Sciatic nerve (tissue), 2 donors: ENCODE measurements around the gene RNLS. TPM values are rescaled to one million over a fixed set of nuclear protein-coding genes. Genes with fewer than 3 reads are reported as not detected.

Experiments
- ATAC-seq: fragments of 200-7000 bp; cut with Tn5 transposase; one replicate; pipeline ENCODE4 v1.9.1; 2020; ENCODE audit warnings: mild to moderate bottlenecking, moderate library complexity
- DNase-seq: peaks from one replicate; pipeline ENCODE4 v3.0.0-alpha.2; 2020; ENCODE audit warnings: low spot score
- intact Hi-C: fragments of 100-400 bp; cut with DNase I; formaldehyde crosslinking; loops from one replicate; pipeline ENCODE4 v1.14.2; 2022
- total RNA-seq: library from RNA; stranded (reverse); fragmentation: NEBNext Ultra II Directional; extraction: Animal tissue kit (Norgen Biotek cat#: 25700); gene quantifications from one replicate; pipeline ENCODE4 v1.2.1, GENCODE V29; 2021
- donor health status: DM: no; HTN: no; CAD: no.
- donor health status: DM: no; HTN: no; CAD: no.

The RNLS gene
- total RNA-seq, 1 donor from 2014 or later, result 5.5 TPM

DNA sequence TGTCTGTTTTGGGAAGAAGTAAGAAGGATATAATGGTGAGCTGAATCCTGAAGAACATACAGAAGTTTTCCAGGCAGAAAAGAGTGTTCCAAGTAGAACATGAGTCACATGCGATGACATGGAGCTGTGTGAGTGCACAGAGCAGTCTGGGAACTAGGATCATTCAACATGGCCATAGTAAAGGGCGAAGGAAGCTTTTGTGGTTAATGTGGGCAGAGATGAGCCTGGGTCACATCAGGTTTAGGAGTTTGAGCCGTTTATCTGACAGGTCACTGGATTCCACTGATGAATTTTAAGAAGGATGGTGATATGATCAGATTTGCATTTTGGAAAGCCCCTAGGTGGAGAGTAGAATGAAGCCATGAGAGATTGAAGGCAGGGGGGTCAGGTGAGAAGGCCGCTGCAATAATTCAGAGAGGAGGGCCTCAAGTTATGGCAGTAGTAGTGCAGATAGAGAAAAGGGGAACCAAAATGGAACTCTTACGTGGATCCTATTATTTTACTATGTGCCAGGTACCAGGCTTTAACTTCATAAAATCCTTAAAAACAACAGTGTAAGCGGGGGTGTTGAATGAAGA is 171.3 kb downstream of the RNLS start:
- DNase-seq, result no peak
- intact Hi-C loops, result no loop called here
- no peak for ATAC-seq

DNA sequence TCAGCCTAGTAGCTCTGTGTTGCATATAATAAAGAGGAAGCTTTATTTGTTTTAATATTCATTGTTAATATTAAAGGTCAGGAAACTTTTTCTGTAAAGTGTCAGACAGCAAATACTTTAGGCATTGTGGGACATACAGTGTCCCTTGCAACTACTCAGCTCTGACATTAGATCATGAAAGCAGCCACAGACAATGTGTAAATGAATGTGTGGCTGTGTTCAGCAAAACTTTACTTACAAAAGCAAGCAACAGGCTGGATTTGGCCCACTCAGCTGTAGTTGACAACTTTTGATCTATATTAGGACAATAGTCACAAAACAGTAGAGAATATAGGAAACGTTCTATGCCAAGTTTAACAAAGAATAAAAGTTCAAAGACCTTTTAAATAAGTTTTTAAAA is 173.3 kb downstream of the RNLS start:
- DNase-seq (no peak), ATAC-seq (no peak)
- intact Hi-C loops, result no loop called here

DNA sequence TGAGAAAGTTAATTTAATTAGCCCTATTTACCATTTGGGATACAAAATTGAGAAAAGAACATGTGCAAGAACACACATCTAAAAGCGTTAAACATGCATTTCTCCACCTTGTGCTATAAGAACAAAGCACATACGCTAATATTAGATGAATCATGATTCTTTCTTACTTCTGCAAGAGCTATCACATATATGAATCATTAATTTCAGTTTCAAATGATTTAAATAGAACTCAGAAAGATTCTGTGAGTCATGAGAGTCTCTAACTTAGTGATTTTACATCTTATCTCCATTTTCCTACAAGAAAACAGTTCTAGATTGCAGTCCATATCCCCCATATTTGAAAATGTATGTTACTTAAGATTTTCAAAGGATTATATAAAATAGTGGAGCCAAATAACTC is 173.9 kb downstream of the RNLS start:
- ATAC-seq, result no peak
- intact Hi-C loops, result no loop called here

DNA sequence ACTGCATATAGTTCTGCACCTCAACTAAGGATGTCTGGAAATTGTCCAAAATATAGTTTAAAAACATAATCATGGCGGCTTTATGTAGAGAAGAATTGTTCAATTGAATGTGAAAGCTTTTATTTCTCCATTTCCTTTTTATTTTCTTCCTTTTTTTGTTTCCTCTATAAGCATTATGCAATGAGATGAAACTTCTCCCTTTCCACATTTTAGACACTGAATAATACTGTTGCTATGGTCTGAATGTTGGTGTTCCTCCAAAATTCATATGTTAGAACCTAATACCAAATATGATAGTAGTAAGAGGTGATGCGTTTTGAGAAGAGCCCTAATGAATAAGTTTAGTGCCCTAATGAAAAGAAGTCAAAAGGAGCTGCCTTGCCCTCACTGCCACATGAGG is 175.0 kb downstream of the RNLS start:
- intact Hi-C loops, result no loop called here
- DNase-seq (no peak), ATAC-seq (no peak)

More for the DNA sequence above, 173.9 kb downstream of the RNLS start:
- DNase-seq, result no peak

DNA sequence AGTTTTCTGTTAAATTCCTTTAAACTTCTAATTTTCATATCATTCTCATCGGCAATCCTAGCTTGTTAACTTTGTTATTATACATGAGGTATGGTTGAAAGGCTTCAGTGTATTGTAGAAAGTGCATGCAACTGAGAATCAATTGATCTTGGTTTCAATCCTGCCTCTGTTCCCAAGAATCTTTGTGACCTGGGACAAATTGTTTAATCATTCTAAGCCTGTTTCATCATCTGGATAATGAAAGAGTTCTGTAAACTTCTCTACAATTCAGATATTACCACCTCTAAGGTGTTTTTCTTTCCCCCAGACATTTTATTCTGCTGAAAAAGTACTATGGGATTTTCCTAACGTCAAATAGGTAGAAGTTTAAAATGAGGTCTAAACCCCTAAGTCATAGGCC is 179.0 kb downstream of the RNLS start:
- intact Hi-C loops, result no loop called here
- ATAC-seq, result no peak

DNA sequence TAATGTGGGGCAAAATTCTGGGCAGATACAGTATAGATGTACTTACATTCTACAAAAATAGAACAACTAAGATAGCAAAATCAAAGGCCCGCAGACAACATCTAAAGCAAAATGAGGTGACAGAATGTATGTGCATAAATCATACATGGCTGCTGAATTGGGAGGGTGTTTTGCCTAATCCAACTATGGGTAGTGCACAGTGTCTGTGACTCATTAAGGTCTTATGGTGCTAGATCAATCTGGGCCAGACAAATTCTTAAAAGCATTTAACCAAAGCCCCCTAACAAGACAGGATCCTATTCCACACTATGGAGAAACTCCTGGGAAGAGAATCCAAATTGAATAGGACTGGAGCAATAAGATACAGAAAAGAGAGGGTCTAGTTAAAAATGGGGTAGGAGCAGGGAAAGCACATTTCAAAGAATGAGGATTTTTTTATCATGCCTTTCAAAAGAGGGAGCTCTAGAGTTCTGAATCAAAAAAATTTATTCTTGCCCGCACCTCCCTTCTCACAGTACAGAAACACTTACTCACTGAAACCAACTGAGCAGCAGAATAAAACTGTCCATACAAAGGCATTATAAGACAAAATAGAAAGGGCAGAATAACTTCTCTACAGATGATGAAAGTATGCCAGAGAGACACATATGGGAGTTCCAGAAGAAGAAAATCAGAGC is 181.3 kb downstream of the RNLS start:
- ATAC-seq, result no peak
- no peak for DNase-seq
- intact Hi-C loops, result no loop called here

More for the DNA sequence above, 179.0 kb downstream of the RNLS start:
- DNase-seq, result no peak

DNA sequence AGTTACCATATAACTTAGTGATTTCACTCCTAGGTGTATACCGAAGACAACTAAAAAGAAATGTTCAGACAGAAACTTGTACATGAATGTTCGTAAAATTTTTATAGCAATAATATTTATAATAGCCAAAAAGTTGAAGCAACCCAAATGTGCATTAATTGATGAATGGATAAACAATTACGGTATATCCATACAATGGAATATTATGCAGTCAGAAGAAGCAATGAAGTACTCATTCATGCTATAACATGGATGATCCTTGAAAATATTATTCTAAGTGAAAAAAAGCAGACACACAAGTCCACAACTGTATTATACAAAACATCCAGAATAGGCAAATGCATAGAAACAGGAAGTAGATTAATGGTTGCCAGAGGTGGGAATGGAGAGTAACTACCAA is 183.9 kb downstream of the RNLS start:
- no peak for ATAC-seq
- intact Hi-C loops, result no loop called here
- DNase-seq, result no peak

DNA sequence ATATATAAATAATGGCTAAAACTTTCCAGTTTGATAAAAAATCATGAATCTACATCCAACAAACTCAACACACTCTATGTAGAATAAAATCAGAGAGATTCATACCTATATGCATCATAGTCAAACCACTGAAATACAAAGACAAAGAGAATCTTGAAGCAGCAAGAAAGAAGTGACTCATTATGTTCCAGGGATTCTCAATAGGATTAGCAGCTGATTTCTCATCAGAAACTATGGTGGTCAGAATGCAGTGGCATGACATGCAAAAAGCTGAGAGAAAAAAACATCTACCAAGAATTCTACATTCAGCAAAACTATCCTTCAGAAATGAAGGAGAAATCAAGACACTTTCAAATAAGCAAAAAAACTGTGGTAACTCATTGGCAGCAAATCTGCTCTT is 187.4 kb downstream of the RNLS start:
- DNase-seq (no peak), ATAC-seq (no peak)
- intact Hi-C loops, result no loop called here

DNA sequence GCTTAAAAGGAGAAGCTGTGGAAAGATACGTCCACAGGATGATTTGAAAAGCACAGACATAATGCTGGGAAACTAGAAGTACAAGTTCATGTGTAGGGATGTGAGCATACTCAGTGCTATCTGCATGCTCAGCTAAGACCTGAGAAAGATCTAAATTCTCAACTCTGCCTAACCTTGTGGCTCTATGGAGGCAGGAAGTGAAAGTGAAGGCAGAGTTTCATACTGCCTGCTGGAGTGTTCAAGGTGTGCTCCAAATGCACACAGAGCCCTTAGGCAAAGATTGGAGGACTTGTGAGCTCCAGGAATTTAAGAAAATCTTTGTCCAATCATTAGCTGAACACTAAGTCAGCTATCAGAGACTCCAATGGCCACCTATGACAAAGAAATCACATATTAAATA is 190.9 kb downstream of the RNLS start:
- DNase-seq (no peak), ATAC-seq (no peak)
- intact Hi-C loops, result no loop called here

DNA sequence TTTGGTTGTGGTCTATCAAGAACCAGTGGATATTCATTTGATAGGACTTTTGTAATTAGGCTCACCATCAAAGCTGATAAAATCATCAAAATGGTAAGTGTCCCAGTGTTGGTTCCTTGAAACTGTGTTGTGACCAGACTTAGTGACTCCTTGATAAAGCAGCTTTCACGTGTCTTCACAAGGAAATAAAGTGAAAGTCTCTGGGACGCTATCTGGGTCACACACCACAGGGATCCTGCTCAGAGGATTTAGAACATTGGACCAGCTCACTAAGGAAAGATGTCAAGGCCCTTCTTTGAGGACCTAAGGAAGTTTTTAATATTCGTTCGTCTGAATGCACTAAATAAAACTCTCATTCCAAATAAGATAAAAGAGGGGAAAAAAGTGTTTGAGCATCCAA is 193.1 kb downstream of the RNLS start:
- intact Hi-C loops, result no loop called here
- no peak for ATAC-seq

DNA sequence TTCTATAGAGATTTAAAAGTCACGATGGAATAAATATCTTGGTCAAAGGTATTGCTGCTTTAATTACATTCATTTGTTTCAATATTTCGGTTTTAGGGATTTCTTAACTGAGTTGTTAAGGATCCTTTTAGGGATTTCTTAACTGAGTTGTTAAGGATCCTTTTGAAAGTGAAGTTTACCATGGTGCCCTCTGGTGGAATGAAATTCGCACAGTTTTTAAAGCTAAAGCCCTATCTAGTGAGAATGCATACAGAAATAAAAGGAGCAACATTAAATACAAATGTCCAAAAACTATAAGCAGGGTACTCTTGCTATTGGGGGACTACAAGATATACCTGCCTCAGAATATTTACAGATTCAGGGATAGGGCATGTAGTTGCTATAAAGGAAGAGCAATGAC is 193.7 kb downstream of the RNLS start:
- no peak for DNase-seq
- intact Hi-C loops, result loop anchor here (5.0 kb wide), 1 partner anchor 527 kb away; the partner anchor contains the start of genes KLLN and PTEN
- ATAC-seq, result peak; percentile 65

More for the DNA sequence above, 193.1 kb downstream of the RNLS start:
- DNase-seq, result no peak

DNA sequence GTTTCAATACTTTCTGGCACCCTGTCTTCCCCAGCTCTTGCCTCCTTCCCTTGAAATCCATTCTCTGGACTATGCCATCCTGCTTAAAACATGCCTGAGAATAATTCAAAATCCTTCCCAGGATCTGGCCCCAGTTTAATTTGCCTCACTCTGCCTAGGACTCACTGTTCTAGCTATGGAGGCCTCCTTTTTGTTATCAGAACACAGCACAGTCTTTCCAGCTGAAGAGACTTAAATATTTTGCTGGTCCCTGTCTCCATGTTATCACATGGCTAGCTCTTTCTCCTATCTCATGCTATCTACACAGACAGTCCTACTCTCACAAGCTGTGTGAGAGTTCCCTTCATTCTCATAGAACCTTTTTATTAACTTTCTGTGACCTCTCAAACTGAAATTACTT is 194.8 kb downstream of the RNLS start:
- DNase-seq, result no peak
- intact Hi-C loops, result loop anchor here (5.0 kb wide), 1 partner anchor 526 kb away; the partner anchor contains the start of genes KLLN and PTEN
- ATAC-seq, result no peak

DNA sequence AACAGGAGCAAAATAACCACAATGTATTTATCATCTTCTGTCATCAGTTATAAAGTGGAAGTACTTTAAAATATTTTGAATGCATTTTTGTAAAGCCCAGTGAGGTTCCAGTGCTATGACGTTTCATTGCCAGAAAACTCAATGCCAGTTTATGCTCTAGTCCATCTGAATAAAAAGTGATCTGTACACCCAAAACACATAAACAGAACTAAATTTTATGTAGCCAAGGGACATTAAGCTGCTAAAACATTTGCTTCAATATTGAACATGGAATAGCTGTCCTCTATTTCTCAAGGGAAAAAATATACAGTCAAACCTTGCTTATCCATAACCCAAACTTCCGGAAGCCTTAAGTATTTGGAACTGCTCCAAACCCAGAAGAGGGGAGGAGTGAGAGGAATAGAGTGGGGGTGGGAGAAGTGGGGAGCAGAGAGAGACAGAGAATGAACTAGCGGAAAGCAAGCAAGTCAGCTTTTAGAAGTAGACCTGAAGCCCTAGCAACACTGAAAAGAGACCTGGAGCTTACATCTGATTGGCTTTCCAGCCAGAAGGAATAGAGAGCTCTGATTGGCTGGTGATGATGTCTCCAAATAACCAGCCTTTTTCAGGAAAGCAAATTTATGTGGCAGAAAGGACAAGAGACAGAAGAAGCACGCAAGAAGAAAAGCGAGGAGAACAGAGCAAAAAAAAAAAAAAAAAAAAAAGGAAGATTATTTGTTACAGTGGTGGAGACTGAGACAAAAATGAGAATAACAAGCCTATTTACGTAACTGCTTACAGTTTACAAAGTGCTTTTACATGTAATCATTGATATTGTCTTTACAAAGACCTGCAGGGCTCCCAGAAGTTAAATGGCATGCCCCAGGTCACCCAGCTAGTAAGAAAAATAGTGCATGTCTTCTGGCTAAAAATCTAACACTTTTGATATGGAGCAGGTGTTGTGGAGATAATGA is 196.0 kb downstream of the RNLS start:
- DNase-seq (no peak), ATAC-seq (peak; percentile 92)
- intact Hi-C loops, result loop anchor here (5.0 kb wide), 1 partner anchor 525 kb away; the partner anchor contains the start of genes KLLN and PTEN

DNA sequence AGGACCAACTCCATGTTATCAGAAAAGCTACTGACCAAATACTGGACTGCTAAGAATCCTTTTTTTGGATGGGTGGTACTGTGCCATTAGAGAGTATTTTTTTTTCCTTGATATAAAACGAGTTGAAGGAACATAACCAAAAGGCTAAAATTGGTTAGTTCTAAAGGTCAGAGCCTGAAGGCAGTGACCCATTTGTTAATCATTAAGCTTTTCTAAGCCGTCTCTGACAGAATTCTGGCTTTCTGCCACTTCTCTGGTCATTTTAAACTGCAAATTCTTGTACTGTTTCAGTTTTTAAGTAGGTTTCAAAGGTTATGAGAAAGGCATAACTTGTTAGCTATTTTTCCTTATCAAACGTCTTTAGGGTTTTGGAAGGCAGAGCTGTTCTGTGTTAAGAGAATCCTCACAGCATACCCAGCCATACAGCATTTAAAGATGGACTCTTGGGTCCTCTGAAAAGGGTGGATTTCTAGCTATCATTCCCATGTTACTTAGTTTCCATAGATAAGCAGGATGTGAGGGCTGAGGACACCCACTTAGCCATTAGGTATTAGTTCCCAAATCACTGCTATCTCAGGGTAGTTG is 196.8 kb downstream of the RNLS start:
- DNase-seq, result no peak
- intact Hi-C loops, result loop anchor here (5.0 kb wide), 1 partner anchor 524 kb away; the partner anchor contains the start of genes KLLN and PTEN
- ATAC-seq, result peak; percentile 14

DNA sequence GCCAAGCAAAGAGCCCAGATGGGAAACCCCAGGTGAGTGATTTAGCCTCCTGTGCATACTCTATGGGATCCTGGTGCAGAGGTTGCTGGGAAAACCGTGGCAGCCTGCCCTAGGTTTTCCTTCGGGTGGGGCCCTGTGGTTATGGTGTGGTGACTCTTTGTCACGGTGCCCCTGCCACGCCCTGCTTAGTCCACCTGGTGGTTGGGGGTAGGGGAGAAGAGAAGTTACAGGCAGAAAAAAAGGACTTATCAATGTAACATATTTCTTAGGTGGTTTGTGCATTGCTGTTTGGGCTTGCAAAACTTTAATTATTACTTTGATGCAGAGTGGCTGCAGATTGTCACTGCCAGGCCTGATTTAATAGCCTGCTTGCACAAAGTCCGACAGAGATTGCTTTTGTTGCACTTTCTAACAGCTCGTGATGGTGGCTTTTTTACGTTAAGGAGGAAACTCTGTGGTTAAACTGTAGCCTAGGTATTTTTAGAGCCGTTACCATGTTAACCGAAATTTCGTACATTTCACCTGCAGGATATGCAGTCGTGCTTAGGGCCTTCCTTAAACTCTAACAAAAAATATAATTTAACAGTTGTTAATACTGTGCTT is 197.4 kb downstream of the RNLS start:
- DNase-seq, result no peak
- intact Hi-C loops, result loop anchor here (5.0 kb wide), 1 partner anchor 523 kb away; the partner anchor contains the start of genes KLLN and PTEN
- ATAC-seq, result peak; percentile 29

DNA sequence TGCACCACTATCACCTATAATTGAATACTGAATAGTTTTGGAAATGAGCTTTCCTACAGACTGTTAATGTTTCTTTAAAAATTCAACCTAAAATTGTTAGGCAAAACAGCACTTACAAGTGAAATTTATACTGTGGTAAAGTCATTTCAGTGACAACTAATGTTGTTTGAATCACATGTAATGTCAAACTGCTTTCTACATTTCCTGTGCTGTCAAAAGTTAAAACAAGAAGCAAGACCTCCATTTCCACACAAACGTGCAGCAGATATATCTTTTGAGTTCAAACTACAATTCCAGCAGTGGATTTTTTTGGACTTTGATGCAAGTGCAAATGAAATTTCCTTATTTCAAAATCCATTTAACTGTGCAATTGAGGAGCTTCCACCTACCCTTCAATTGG is 199.8 kb downstream of the RNLS start:
- intact Hi-C loops, result no loop called here
- DNase-seq (no peak), ATAC-seq (no peak)

DNA sequence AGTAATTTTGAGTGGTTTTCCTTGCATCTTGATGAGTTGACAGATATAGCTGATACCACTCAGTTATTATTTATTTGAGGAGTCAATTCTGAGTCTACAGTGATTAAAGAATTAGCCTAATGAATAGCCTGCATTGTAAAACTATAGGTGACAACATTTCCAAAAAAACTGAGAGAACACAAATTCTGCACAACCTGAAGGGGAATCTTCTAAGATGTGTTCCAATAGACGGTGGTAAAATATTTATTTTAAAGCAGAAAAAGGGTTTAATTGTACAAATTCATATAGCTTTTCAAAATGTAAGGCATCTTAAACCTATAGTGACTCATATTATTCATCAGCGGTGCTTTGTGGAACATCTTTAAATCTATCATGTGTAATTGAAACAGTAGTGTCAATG is 200.4 kb downstream of the RNLS start:
- intact Hi-C loops, result no loop called here
- ATAC-seq, result no peak
- no peak for DNase-seq

DNA sequence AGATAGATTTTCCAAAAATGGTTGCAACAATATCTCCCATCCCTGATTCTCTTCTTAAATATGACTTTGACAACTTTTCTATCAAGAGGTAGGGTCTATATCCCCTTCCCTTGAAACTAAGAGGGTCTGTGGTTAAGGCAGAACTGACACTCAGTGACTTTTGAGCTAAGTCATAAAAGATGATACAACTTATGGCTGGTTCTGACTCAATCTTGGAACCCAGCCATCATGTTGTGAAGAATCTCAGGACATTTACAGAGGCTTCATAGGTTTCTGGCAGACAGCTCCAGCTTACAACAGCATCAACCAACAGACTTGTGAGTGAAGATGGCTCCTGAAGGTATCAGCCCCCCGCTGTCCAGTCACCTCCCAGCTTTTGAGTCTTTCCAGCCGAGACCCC is 203.5 kb downstream of the RNLS start:
- intact Hi-C loops, result no loop called here
- ATAC-seq (peak; percentile 28), DNase-seq (no peak)

DNA sequence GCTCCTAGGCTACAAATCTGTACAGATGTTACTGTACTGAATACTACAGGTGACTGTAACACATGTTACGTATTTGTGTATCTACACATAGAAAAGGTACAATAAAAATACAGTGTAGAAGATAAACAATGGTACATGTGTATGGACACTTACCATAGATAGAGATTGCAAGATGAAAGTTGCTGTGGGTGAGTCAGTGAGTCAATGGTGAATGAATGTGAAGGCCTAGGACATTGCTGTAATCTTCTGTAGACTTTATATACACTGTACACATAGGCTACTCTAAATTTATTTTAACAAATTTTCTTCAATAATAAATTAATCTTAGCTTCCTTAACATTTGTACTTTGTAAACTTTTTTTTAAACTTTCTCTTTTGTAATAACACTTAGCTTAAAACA is 205.6 kb downstream of the RNLS start:
- ATAC-seq (no peak), DNase-seq (no peak)
- intact Hi-C loops, result no loop called here
